ENCODE data around the gene PRPF19.
A peak's percentile ranks its signal among the peaks of the same experiment; 100 is the strongest.

The PRPF19 gene

DNA sequence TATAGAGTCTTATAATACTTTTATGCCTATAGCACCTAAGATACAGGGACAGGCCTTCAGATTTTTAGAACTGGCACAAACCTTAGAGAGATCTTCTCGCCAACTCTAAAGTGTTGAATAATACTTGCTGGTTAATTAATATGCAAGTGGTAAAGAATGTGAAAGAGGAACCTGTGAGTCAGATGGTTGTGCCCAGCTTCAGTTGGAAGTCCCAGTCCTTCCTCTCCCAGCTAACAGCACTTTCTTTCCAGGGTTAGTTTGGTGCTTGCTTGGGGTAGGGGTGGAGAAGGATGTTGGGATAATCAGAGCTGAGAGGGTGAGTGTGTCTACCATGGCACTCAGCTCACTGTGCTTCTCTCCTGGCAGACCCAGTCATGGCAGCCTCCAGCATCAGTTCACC is 12.9 kb upstream of the PRPF19 start:
- no peak for FAIRE-seq
- no peak for DNase-seq (ENCODE audit: insufficient read length, low spot score)
- TF ChIP-seq POLR2A (IDR thresholded peaks at IDR 0.05; ENCODE audit: low read depth, low read length) (no peak), POLR2AphosphoS5 (IDR thresholded peaks at IDR 0.05; ENCODE audit: low read depth, low read length) (no peak), POU2F2 (IDR thresholded peaks at IDR 0.05; ENCODE audit: low read depth, low read length) (no peak), TAF1 (IDR thresholded peaks at IDR 0.05; ENCODE audit: low read depth, low read length) (no peak), SPI1 (IDR thresholded peaks at IDR 0.05; ENCODE audit: low read depth, low read length) (no peak), PAX5 (IDR thresholded peaks at IDR 0.05; ENCODE audit: insufficient read depth, low read length, severe bottlenecking) (no peak)

- TF ChIP-seq POU2F2 (IDR thresholded peaks at IDR 0.05; ENCODE audit: low read depth, low read length) (no peak), TAF1 (IDR thresholded peaks at IDR 0.05; ENCODE audit: low read depth, low read length) (no peak), POLR2A (IDR thresholded peaks at IDR 0.05; ENCODE audit: low read depth, low read length) (no peak), PAX5 (IDR thresholded peaks at IDR 0.05; ENCODE audit: insufficient read depth, low read length, severe bottlenecking) (no peak), POLR2AphosphoS5 (IDR thresholded peaks at IDR 0.05; ENCODE audit: low read depth, low read length) (no peak), SPI1 (IDR thresholded peaks at IDR 0.05; ENCODE audit: low read depth, low read length) (no peak)
- DNase-seq (ENCODE audit: insufficient read length, low spot score): no peak
- peak; percentile 43 for FAIRE-seq
Observed at GRCh38 chr11:60918939-60919265, 12.5 kb upstream of the PRPF19 start.

DNA sequence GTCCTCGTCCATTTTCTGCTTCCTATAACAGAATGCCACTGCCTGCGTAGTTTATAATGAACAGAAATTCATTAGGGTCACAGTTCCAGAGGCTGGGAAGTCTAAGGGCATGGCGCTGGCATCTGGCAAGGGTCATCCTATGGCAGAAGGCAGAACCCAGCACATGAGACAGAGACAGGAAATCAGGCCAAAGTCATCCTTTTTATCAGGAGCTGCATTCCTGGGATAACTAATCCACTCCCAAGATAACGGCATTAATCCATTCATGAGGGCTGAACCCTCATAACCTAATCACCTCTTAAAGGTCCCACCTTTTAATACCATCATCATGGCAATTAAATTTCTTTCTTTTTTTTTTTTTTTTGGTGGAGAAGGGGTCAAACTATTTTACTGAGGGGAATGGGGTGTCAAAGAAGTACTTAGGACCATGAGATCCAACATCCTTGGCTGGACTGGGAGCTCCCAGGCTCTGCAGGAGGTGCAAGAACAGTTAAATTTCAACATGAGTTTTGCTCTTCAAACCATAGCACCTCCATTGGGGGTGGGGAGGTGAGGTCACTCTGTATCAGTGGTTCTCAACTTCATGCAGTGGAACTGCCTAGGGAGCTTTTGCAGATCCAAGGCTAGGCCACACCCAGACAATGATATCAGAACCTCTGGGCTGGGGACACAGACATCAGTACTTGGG is 12.0 kb upstream of the PRPF19 start:
- TF ChIP-seq POLR2A (IDR thresholded peaks at IDR 0.05; ENCODE audit: low read depth, low read length): no peak
- TF ChIP-seq PAX5 (IDR thresholded peaks at IDR 0.05; ENCODE audit: insufficient read depth, low read length, severe bottlenecking): no peak
- TF ChIP-seq SPI1 (IDR thresholded peaks at IDR 0.05; ENCODE audit: low read depth, low read length): no peak
- TF ChIP-seq TAF1 (IDR thresholded peaks at IDR 0.05; ENCODE audit: low read depth, low read length): no peak
- no peak for TF ChIP-seq POU2F2 (IDR thresholded peaks at IDR 0.05; ENCODE audit: low read depth, low read length)
- TF ChIP-seq POLR2AphosphoS5 (IDR thresholded peaks at IDR 0.05; ENCODE audit: low read depth, low read length): no peak
- no peak for FAIRE-seq

GRCh38 chr11:60917267-60917666 is 10.9 kb upstream of the PRPF19 start:
- no peak for FAIRE-seq
- no peak for TF ChIP-seq POLR2A (IDR thresholded peaks at IDR 0.05; ENCODE audit: low read depth, low read length)
- TF ChIP-seq POU2F2 (IDR thresholded peaks at IDR 0.05; ENCODE audit: low read depth, low read length): no peak
- TF ChIP-seq SPI1 (IDR thresholded peaks at IDR 0.05; ENCODE audit: low read depth, low read length): no peak
- TF ChIP-seq TAF1 (IDR thresholded peaks at IDR 0.05; ENCODE audit: low read depth, low read length): no peak
- no peak for TF ChIP-seq PAX5 (IDR thresholded peaks at IDR 0.05; ENCODE audit: insufficient read depth, low read length, severe bottlenecking)
- DNase-seq (ENCODE audit: insufficient read length, low spot score): no peak

More for the DNA sequence above, 12.0 kb upstream of the PRPF19 start:
- no peak for DNase-seq (ENCODE audit: insufficient read length, low spot score)

DNA sequence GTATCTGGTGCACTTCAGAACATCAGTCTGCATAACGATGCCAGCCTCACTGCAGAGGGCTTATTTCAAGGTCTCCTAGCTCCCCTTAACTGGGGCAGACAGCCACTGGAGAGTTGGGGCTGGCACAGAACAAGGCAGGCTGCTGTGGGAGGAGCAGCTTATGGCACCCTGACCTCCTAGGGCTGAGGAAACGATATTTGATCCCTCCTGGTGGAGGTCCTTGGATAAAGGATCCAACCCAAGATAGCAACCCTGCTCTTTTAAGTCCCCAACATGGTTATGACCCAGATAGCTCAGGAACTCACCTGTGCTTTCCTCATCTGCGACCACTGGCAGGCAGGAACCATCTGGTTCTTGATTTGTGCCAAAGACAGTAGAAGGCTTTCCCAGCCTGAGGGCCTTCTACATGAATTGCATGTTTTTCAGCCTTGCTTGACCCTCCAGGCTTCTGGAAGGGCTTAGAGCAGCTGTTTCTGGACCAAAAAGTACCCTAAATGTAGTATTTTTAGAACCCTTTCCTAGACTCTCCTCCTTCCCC is 10.4 kb upstream of the PRPF19 start:
- no peak for TF ChIP-seq POU2F2 (IDR thresholded peaks at IDR 0.05; ENCODE audit: low read depth, low read length)
- no peak for TF ChIP-seq SPI1 (IDR thresholded peaks at IDR 0.05; ENCODE audit: low read depth, low read length)
- TF ChIP-seq POLR2A (IDR thresholded peaks at IDR 0.05; ENCODE audit: low read depth, low read length): no peak
- no peak for TF ChIP-seq PAX5 (IDR thresholded peaks at IDR 0.05; ENCODE audit: insufficient read depth, low read length, severe bottlenecking)
- TF ChIP-seq TAF1 (IDR thresholded peaks at IDR 0.05; ENCODE audit: low read depth, low read length): no peak
- TF ChIP-seq POLR2AphosphoS5 (IDR thresholded peaks at IDR 0.05; ENCODE audit: low read depth, low read length): no peak
- DNase-seq (ENCODE audit: insufficient read length, low spot score): no peak
- no peak for FAIRE-seq

DNA sequence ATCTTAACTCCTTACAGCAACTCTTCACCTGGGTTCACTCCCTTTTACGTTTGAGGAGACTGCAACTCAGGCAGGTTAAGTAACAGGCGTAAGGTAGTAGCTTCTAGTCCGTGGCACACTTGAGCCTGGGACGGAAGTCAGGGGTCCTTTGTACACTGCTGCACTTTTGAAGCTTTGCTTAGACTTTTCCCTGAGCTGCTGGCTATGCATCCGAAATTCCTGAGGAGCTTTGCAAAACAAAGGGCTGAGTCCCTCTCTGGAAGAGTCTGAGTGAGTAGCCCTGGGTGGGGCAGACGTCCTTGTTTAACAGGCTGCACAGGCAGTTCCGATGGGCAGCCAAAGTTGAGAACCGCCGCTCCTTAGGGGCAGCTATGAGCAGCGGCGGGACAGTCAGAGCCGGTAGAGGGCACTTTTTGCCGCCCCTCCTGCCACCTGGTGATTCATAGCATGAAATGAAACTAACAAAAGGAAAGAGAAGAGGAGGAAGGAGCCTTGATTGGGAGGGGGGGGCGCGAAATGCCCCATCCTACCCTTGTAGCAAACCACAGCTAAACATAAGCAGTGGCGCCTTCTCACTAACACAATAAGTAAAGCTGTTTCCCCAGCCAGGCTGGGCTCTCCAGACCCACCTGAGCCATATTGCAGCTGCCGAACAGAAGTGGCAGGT is 9.0 kb upstream of the PRPF19 start:
- TF ChIP-seq POLR2A (IDR thresholded peaks at IDR 0.05; ENCODE audit: low read depth, low read length) (no peak), TAF1 (IDR thresholded peaks at IDR 0.05; ENCODE audit: low read depth, low read length) (no peak), POU2F2 (IDR thresholded peaks at IDR 0.05; ENCODE audit: low read depth, low read length) (0 out of 2 replicates have a peak, but pooled peaks have one; percentile 42), PAX5 (IDR thresholded peaks at IDR 0.05; ENCODE audit: insufficient read depth, low read length, severe bottlenecking) (no peak), SPI1 (IDR thresholded peaks at IDR 0.05; ENCODE audit: low read depth, low read length) (0 out of 2 replicates have a peak, but pooled peaks have one; percentile 19), POLR2AphosphoS5 (IDR thresholded peaks at IDR 0.05; ENCODE audit: low read depth, low read length) (no peak)
- peak; percentile 93 for FAIRE-seq
- DNase-seq (ENCODE audit: insufficient read length, low spot score): peak; percentile 57

GRCh38 chr11:60914633-60915247 is 8.4 kb upstream of the PRPF19 start:
- TF ChIP-seq POLR2AphosphoS5 (IDR thresholded peaks at IDR 0.05; ENCODE audit: low read depth, low read length) (no peak), PAX5 (IDR thresholded peaks at IDR 0.05; ENCODE audit: insufficient read depth, low read length, severe bottlenecking) (no peak), POU2F2 (IDR thresholded peaks at IDR 0.05; ENCODE audit: low read depth, low read length) (no peak), POLR2A (IDR thresholded peaks at IDR 0.05; ENCODE audit: low read depth, low read length) (no peak), SPI1 (IDR thresholded peaks at IDR 0.05; ENCODE audit: low read depth, low read length) (no peak), TAF1 (IDR thresholded peaks at IDR 0.05; ENCODE audit: low read depth, low read length) (no peak)
- no peak for DNase-seq (ENCODE audit: insufficient read length, low spot score)
- peak; percentile 45 for FAIRE-seq

- peak; percentile 83 for DNase-seq (ENCODE audit: insufficient read length, low spot score)
- 0 out of 2 replicates have a peak, but pooled peaks have one; percentile 6 for TF ChIP-seq POU2F2 (IDR thresholded peaks at IDR 0.05; ENCODE audit: low read depth, low read length)
- no peak for TF ChIP-seq PAX5 (IDR thresholded peaks at IDR 0.05; ENCODE audit: insufficient read depth, low read length, severe bottlenecking)
- peak; percentile 37; the same call in 1 of the 2 replicates for TF ChIP-seq POLR2A (IDR thresholded peaks at IDR 0.05; ENCODE audit: low read depth, low read length)
- TF ChIP-seq TAF1 (IDR thresholded peaks at IDR 0.05; ENCODE audit: low read depth, low read length): 0 out of 2 replicates have a peak, but pooled peaks have one; percentile 41
- TF ChIP-seq SPI1 (IDR thresholded peaks at IDR 0.05; ENCODE audit: low read depth, low read length): peak; percentile 34; the same call in 1 of the 2 replicates
- peak; percentile 97 for FAIRE-seq
Observed at GRCh38 chr11:60913793-60914632, 7.6 kb upstream of the PRPF19 start, which contains the start of gene TMEM109. TMEM109 (plus strand) TSS chr11:60914158; CDS start chr11:60919694, 5,536 bp downstream.
